GM19238 (cell line): ENCODE measurements around the gene PSME1.
"Not testable (repeated sequence)": the region's sequence is repeated elsewhere in the genome, so short reads cannot be mapped to it uniquely, and the experiment has no call there.

Experiments used
- DNase-seq: peaks from one replicate; pipeline ENCODE4 v3.0.0; 2011; ENCODE audit warnings: low spot score; ENCODE audit not compliant: insufficient read length

The PSME1 gene

DNA sequence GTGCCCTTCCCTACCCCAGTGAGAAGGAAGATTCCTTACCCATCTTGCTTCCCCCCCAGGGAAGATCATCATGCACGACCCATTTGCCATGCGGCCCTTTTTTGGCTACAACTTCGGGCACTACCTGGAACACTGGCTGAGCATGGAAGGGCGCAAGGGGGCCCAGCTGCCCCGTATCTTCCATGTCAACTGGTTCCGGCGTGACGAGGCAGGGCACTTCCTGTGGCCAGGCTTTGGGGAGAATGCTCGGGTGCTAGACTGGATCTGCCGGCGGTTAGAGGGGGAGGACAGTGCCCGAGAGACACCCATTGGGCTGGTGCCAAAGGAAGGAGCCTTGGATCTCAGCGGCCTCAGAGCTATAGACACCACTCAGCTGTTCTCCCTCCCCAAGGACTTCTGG is 32.5 kb upstream of the PSME1 start:
- no peak for DNase-seq

DNA sequence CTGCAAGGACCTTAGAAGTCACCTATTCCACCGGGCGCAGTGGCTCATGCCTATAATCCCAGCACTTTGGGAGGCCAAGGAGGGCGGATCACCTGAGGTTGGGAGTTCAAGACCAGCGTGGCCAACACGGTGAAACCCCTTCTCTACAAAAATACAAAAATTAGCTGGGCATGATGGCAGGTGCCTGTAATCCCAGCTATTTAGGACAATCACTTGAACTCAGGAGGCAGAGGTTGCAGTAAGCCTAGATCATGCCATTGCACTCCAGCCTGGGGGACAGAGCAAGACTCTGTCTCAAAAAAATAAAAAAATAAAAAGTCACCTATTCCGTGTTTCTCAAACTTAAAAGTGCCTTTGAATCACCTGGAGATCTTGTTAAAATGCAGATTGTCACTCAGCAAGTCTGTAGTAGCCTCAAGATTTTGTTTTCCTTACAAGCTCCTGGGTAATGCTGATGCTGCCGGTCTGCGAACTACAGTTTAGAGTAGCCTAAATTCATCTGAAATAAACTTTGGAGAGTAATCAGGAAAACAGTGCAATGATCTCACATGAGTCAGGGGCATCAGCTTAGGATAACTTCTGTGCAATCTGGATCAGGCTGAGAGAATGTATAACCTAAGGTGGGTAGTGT is 30.3 kb upstream of the PSME1 start:
- not testable (repeated sequence) for DNase-seq

DNA sequence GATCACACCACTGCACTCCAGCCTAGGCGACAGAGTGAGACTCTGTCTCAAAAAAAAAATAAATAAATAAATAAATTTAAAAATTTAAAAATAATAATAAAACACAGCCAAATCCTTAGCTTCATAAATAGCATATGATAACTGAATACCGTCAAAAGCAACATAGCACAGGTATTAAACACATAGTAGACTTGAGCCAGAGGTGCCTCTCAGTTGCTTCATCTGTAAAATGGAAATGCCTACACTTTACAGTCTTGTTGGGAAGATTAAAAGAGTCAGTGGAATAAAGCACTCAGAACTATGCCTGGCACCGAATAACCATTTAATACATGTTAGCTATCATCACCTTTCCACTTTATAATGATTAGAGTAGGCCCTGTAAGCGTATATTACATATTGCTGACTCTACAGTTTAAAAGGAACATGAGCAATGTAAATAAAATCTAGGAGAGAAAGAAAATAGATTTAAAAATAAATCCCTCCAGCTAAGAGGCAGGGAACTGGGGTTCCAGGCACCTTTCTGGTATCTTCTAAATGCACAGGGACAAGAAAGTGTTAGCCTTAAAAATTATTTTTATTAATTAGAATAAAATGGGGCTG is 29.2 kb upstream of the PSME1 start:
- DNase-seq = no peak

DNA sequence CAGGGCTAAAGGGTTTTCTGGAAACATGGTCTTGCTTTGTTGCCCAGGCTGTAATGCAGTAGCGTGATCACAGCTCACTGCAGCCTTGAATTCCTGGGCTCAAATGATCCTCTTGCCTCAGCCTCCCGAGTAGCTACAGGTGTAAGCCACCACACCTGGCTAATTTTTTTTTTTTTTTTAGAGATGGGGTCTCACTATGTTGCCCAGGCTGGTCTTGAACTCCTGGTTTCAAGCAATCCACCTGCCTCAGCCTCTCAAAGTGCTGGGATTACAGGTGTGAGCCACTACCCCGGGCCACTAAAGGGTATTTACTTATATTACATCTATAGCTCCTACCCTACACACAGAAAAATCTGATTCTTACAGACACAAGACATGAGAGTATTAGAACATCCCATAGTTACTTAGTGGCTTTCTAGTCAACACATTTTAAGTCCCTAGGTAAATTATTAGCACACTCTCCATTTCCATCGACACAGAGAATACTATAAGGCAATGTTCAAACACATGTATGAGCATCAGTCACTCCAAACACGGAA is 27.6 kb upstream of the PSME1 start:
- DNase-seq = no peak

DNA sequence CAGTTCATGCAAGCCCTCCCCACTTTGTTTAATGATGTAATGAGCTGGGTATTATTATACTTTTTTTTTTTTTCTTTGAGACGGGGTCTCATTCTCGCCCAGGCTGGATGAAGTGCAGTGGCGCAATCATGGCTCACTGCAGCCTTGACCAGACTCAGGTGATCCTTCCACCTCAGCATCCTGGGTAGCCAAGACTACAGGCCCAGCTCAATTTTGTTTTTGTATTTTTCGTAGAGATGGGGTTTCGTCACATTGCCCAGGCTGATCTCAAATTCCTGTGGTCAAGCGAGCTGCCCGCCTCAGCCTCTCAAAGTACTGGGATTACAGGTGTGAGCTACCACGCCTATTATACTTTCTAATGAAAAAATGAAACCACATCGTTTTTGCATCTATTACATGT is 25.9 kb upstream of the PSME1 start:
- DNase-seq = no peak

DNA sequence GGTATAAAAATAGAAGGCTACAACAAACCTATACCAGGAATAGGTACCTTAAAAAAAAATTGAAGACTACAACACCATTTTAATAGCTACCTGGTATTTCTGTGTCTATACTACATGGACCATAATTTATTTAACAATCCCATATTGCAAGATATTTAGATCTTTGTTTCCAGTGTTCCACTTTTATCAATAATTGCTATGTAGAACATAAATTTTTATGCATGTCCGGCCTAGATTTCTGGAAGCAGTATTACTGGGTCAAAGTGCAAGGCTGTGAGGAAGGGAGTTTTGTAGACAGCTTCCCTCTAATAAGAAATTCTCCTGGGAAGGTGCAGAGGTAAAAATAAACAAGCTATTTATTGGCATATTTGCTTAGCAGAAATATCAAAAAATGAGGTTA is 25.5 kb upstream of the PSME1 start:
- no peak for DNase-seq

DNA sequence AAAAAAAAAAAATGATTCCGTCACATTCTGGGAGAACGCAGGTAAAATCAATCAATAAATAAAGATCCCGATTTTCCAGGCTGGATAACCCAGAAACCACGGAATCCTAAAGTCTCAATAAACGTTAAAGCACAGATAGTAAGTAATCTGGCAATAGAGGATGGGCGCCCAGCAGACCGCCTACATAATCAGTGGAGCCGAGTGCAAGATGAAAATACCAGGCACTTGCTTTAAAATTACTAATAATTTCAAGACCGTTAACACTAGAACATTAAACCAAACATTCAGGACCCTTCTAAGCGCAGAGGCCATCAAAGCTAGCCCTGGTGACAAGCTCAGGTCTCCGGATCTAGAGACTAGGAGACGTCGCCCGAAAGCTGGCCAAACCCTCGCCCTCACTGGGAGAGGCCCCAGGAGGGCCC is 22.6 kb upstream of the PSME1 start:
- no peak for DNase-seq

DNA sequence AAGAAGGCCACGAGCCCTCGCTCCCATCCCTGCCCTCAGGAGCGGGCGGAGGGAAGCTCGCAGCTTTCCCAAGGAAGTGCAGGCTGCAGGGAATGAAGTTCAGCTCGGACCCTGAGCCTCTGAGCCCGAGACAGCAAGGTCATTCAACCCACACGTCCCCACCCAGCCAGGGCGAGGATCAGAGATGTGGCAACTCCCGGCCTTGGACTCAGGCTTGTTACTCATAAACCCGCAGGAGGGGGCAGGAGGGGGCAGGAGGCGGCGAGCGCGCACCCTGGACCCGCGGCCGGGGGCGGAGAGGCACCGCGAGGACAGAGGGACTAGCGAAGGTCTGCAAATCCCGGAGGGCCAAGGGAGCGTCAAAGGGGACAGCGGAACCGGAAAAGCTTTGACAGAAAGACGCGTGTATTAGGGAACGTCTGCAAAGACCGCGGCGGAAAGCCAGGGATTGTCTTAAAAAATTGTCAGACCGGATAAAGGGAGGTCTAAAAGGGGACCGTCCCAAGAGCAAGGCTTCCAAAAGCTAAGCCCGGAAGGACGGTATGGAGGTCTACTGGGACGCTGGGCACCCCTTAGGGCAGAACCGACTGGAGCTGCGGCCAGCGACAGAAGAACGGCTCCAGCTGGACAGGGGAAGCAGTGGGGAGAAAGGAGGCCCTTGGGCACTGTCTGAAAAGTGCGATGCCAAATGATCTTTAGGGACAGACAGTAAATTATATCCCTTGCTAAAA is 22.0 kb upstream of the PSME1 start:
- DNase-seq = peak; percentile 61

DNA sequence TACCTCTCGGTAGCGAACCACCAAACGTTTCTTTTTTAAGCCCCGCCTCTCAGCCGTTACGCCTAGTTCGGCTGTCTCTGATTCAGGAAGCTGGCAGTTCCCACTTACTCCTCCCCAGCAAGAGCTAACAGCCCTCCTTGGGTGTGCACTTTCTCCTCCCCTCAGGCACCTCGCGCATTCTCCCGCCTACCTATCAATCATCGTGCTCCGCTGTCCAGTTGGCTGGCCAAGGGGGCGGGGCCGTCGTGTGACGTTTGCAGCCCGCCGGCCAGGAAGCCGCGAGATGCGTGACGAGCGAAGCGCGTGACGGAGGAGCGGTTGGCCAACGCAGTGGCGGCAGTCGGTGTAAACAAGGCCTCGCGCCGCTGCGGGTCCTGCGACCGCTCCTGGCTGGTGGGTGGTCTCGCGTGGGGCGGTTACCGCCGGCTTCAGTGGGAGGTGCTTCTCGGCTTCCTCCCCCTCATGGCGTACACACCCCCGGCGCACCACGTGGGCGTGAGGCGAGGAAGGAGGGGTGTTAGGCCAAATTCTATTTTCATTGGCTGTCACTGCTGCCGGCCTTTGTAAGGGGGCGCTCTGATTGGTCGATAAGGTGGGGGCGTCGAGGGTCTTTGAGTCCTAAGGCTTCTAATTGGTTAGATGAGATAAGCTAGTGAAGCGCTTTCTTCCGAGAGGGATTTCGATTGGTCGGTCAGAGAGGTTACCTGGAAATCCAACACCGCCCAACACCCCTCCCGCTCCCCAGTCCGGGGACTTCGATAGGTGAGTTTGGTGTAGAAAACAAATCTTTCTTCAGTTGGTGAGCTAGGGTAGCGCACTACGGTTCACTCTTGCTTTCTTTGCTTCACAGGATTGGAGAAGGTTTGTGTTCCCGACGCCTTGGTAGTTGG is 21.2 kb upstream of the PSME1 start, which contains the start of the genes DCAF11 and NRL:
TSS of gene DCAF11 (plus strand) at position 246 of the 890 bp plus-strand sequence. CDS start 818 bp downstream, outside the sequence.
TSS of gene NRL (minus strand) at position 418 of the 890 bp plus-strand sequence. CDS start 32,101 bp downstream, outside the sequence.
- DNase-seq = peak; percentile 94

DNA sequence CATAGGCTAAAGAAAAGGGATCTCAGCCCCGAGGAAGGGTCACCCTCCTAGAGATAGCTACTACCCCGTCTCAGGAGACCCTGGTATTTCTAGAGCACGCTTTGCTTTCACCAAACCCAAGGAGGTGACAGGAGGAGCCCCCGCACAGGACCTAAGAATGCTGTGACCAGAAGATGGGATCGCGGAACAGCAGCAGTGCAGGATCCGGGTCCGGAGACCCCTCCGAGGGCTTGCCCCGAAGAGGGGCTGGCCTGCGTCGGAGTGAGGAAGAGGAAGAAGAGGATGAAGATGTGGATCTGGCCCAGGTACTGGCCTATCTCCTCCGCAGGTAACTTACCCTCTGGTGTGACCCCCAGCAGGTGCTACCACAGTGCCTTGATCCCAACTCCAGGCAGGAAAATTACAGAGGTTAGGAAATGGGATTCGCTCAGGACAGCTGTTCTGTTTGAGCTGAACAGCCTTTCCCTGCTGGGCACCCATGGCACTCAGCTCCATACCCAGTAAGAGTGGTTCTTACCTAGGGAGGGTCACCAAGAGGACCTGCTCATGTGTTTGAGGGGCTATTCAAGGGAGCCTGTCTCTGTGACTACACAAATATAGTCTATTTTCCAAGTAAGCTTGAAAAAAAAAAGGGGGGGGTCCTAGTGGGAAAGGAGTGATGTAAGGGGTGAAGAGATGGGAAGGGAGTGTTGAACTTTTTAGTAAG is 20.4 kb upstream of the PSME1 start:
- no peak for DNase-seq

DNA sequence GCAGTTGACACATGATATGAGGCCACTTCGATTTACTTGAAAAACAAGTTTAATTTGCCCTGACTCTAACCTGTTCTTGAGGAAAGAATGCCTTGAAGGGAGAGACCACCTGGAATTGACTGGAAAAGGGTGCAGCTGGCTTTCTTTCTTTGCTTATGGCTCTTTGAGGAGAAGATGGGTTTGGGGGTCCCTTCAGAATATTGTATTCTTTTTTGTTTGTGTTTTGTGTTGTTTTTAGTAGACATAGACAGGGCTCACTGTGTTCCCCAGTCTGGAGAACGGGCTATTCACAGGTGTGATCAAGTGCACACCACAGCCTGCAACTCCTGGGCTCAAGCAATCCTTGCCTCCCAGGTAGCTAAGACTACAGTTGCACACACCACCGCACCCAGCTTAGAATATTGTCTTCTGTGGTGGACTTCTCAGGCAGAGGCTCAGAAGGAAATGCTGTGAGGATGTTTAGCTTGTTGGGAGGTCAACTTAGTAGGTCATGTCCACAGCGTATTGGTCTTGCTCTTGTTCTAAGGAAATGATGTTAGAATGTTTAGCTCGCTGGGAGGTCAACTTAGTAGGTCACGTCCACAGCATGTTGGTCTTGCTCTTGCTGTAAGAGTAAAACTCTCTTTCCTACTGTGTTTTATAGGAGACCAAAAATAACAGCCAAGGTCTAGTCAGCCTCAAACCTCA is 19.7 kb upstream of the PSME1 start:
- no peak for DNase-seq

DNA sequence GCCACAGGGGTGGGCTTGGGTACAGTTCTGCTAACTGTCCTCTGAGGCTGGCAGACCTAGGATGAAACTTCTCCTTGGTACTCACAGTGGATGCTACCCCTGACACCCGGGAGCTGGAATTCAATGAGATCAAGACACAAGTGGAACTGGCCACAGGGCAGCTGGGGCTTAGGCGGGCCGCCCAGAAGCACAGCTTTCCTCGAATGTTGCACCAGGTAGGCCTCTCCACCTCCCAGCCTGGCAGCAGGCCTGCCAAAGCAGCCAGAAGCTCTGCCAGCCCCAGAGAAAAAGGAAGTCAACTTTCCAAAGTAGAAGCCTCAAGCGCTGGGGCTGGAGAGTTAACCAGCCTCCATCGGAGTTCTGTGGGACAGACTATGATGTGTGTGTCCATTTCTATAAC is 18.8 kb upstream of the PSME1 start:
- DNase-seq = no peak

DNA sequence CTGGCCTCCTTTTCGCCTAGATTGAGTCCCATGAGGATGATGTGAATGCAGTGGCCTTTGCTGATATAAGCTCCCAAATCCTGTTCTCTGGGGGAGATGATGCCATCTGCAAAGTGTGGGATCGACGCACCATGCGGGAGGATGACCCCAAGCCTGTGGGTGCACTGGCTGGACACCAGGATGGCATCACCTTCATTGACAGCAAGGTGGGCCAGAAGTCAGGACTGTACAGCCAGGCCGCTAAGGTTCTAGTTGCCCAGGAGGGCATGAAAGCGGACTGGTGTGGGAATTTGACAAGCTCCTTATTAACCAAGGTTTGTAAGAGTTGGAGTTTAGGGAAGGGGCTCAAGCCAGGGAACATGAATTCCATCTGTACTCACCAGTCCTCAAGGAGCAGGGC is 16.3 kb upstream of the PSME1 start:
- no peak for DNase-seq

DNA sequence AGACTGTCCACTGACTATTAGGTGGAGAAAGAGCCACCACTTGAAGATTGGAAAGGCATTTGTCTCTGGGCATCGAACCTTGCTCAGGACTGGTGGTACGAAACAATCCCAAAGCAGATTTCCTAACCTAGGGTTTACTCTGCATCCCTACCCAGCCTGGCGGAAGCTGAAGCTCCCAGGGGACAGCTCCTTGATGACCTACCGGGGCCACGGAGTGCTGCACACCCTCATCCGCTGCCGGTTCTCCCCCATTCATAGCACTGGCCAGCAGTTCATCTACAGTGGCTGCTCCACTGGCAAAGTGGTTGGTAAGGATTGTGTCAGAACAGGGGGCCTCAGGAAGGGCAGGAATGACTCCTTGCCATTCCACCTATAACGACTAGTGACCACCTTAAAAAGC is 14.8 kb upstream of the PSME1 start:
- DNase-seq = no peak

DNA sequence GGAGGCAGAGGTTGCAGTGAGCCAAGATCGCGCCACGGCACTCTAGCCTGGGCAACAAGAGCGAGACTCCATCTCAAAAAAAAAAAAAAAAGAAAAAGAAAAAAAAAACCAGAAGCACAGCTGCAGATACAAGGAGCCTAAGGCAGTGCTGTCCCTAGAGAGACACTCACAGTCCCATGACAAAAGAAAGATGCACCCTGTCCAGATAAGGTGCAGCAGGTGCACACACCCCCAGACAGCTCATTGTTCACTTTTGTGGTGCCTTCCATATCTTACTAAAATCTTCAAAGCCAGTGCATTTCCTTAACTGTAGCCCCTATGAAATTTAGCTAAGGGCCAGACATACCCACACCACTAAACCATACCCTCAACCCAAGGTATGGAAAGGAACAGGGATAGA is 13.6 kb upstream of the PSME1 start:
- no peak for DNase-seq

DNA sequence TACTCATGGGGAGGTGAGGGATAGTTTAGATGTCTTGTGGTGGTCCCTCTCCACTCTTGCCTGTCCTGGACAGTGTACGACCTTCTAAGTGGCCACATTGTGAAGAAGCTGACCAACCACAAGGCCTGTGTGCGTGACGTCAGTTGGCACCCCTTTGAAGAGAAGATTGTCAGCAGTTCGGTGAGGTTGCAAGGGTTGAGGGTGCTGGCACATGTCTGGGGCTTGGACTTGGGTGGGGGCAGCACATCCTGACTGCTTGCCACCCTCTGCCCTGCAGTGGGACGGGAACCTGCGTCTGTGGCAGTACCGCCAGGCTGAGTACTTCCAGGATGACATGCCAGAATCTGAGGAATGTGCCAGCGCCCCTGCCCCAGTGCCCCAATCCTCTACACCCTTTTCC is 13.1 kb upstream of the PSME1 start:
- no peak for DNase-seq

DNA sequence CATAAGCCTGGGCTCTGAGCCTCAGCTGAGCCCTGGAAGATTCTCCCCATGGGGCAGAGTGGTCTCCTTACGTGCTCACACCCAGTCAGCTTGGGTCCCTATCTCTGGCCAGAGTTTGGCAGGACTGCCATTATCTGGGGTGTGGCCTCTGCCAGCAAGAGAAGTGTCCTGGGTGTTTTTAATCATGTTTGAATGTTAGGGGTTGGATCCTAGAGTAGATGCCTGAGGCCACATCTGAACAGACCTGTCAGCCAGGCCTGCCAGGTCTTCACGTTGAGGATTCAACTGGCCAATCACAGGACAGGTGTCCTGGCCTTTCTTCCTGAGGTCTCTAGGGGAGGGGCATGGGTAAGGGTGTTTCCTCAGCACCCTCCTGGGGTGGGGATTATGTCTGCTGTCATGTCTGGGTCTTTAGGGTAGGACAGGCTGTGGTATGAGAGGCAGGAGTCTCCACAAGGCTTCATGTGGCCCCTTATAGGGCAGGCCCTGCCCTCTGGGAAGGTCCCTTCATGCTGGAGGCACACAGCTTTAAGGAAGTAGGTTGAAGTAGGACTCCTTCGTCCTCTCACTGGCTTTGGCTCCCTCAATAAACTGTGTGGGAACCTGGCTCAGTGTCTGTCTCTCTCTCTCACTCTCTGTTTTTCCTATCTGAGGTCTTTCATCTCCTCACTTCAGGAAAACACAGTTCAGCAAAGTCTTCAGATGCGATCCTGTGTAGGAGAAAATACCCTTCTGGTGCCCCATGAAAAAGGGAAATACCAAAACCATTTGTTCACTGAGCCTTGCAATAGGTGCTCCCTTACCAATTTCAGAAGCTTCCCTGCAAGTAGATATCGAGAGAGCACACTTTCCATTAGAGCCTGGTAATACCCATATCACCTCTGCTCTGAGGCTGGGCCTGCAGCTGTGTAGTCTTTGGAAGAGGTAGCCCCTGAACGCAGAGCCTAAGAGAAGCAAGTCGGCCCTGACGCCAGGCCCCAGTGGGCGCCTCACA is 12.3 kb upstream of the PSME1 start:
- DNase-seq = no peak

DNA sequence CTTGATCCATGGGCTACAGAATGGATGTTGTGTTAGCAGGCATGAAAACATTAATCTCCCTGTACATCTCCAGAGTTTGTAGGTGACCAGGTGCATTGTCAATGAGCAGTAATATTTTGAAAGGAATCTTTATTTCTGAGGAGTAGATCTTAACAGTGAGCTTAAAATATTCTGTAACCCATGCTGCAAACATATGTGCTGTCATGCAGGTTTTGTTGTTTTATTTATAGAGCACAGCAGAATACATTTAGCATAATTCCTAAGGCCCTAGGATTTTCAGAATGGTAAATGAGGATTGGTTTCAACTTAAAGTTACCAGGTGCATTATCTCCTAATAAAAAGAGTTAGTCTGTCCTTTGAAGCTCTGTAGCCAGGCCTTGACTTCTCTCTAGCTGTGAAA is 9.1 kb upstream of the PSME1 start:
- DNase-seq = no peak

DNA sequence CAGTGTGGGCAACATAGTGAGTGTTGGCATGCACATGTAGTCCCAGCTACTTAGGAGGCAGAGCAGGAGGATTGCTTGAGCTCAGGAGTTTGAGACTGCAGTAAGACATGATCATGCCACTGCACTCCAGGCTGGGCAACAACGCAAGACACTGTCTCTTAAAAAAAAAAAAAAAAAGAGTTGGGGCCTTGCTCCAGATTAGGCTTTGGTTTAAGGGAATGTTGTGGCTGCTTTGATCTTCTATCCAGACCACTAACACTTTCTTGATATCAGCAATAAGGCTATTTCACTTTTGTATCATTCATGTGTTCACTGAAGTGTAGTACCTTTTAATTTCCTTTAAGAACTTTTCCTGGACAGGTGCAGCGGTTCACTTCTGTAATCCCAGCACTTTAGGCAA is 8.3 kb upstream of the PSME1 start:
- no peak for DNase-seq
